Esophagus (tissue), 2 donors: ENCODE data around the gene ST6GALNAC5. TPM values are rescaled to one million over a fixed set of nuclear protein-coding genes. Genes with fewer than 3 reads are reported as not detected.
"Not testable (repeated sequence)": the region's sequence is repeated elsewhere in the genome, so short reads cannot be mapped to it uniquely, and the experiment has no call there.

Experiments
- H3K27ac ChIP-seq, 2 donors: one replicate each; pipeline ENCODE4 v1.5.1; 2013; ENCODE audit warnings: low read depth in 2 of 2, mild to moderate bottlenecking in 2 of 2, inconsistent platforms in 1 of 2, low read length in 1 of 2, moderate library complexity in 1 of 2
- H3K27me3 ChIP-seq, 2 donors: one replicate each; pipeline ENCODE4 v1.6.1; 2013; ENCODE audit warnings: low read length in 2 of 2, control low read depth in 1 of 2, mild to moderate bottlenecking in 1 of 2; ENCODE audit not compliant: insufficient read depth in 2 of 2, control insufficient read depth in 1 of 2
- H3K36me3 ChIP-seq, 2 donors: one replicate each; pipeline ENCODE4 v1.6.1; 2013; ENCODE audit warnings: low read length in 1 of 2; ENCODE audit not compliant: control insufficient read depth in 2 of 2, insufficient read depth in 2 of 2
- H3K4me1 ChIP-seq, 2 donors: one replicate each; pipeline ENCODE4 v1.6.1; 2013; ENCODE audit warnings: low read length in 1 of 2; ENCODE audit not compliant: control insufficient read depth in 2 of 2, insufficient read depth in 2 of 2
- H3K4me3 ChIP-seq, 2 donors: one replicate each; pipeline ENCODE4 v1.5.1; 2013; ENCODE audit warnings: low read length in 2 of 2, mild to moderate bottlenecking in 2 of 2, low read depth in 1 of 2, moderate library complexity in 1 of 2
- H3K9me3 ChIP-seq, 2 donors: one replicate each; pipeline ENCODE4 v1.6.1; 2013; ENCODE audit warnings: mild to moderate bottlenecking in 2 of 2, low read depth in 1 of 2, low read length in 1 of 2, moderate library complexity in 1 of 2; ENCODE audit not compliant: control insufficient read depth in 2 of 2, insufficient read depth in 1 of 2
- WGBS, 2 donors: extraction: QIAGEN DNeasy Blood & Tissue Kit; methylation state at CpG; one replicate each; pipeline ENCODE4 v1.1.7; 2013; 5-methylcytosine and 5-hydroxymethylcytosine counted together
- polyA plus RNA-seq, 2 donors: library from polyadenylated mRNA; stranded (reverse); fragments of 200-250 nt; gene quantifications; one replicate each; pipeline ENCODE4 v1.2.3, GENCODE V29; 2013
- donor health status: healthy with polysubstance abuse.
- donor health status: Bipolar disorder and iron deficiency.

ST6GALNAC5 gene
- polyA plus RNA-seq, 2 donors: 0.14 to 0.20 TPM

- H3K4me1 ChIP-seq: not testable (repeated sequence)
Measured at GRCh38 chr1:76879014-76879413, 11.7 kb downstream of the ST6GALNAC5 start.

GRCh38 chr1:76881762-76882161 lies 14.5 kb downstream of the ST6GALNAC5 start:
- Histone ChIP-seq H3K36me3 (no peaks in the 10 kb centered on the region), H3K27ac (no peak overlapping the region), H3K4me3 (no peak overlapping the region), H3K27me3 (no peaks in the 10 kb centered on the region), H3K9me3 (no peaks in the 10 kb centered on the region), H3K4me1 (no peaks in the 10 kb centered on the region)

More at GRCh38 chr1:76879014-76879413, 11.7 kb downstream of the ST6GALNAC5 start:
- H3K9me3 ChIP-seq, H3K27me3 ChIP-seq, H3K36me3 ChIP-seq, H3K4me3 ChIP-seq, H3K27ac ChIP-seq: not testable (repeated sequence)

- Histone ChIP-seq H3K36me3 (no peaks in the 10 kb centered on the region), H3K27ac (no peak overlapping the region)
- WGBS, 2 donors: 47 to 58% methylated on average over 4 of the region's 4 CpGs
Measured at GRCh38 chr1:76891931-76892622, 24.8 kb downstream of the ST6GALNAC5 start.

DNA sequence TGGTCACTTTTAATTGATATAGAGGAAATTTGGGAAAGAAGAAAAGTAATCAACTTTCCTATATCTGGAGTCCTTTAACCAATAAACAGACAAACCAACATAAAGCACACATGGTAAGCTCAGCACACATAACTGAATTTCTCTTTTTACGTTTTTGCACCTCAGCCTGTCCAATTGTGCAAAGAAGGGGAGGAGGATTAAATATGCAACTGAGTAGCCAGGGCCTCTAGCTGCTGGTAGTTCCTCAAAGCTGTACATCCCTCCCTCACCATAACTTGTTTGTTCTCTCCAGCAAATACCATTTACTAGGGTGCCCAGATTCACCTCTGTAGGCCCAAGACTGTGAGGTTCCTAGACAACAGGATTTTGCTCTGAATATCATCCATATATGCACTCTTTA lies 25.4 kb downstream of the ST6GALNAC5 start:
- Histone ChIP-seq H3K36me3 (no peaks in the 10 kb centered on the region), H3K27ac (no peak overlapping the region), H3K4me3 (no peak overlapping the region), H3K4me1 (no peaks in the 10 kb centered on the region), H3K27me3 (no peaks in the 10 kb centered on the region), H3K9me3 (no peaks in the 10 kb centered on the region)
- 35 to 63% methylated on average over 1 of the region's 1 CpG for WGBS, 2 donors

More at GRCh38 chr1:76891931-76892622, 24.8 kb downstream of the ST6GALNAC5 start:
- H3K9me3 ChIP-seq: no peaks in the 10 kb centered on the region
- no peaks in the 10 kb centered on the region for H3K27me3 ChIP-seq
- no peaks in the 10 kb centered on the region for H3K4me1 ChIP-seq
- no peak overlapping the region for H3K4me3 ChIP-seq

DNA sequence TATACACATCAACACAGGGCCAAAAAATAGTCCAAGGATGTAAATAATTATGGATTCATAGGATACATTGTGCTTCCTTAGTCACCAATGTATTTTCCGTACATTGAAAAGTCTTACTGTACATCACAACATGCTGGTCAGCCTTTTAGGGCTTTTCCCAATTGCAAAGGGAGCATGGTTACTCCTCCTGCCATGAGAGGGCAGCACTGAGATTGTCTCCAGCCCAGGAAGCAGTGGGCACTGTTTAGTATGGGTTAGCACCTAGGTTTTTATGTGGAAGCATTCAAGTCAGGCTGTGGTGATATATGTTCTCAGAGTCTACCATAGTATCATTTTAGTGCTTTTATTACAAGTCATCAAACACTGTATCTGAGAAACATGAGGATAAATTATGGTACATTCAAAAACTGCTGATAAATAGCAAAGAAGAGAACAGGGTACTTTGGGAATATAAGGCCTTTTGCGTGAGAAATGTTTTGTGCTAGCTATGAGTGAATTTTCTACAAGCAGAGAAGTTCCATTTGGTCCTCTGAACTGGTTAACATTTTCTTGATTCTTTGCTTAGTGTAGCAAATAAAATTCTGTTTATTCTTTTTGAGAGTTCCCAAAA lies 34.0 kb downstream of the ST6GALNAC5 start:
- H3K4me1 ChIP-seq: no peaks in the 10 kb centered on the region
- no peaks in the 10 kb centered on the region for H3K9me3 ChIP-seq
- H3K27ac ChIP-seq: no peak overlapping the region
- H3K27me3 ChIP-seq: no peaks in the 10 kb centered on the region
- WGBS, 2 donors: 86 to 90% methylated on average over 2 of the region's 2 CpGs
- H3K4me3 ChIP-seq: no peak overlapping the region
- H3K36me3 ChIP-seq: no peaks in the 10 kb centered on the region

DNA sequence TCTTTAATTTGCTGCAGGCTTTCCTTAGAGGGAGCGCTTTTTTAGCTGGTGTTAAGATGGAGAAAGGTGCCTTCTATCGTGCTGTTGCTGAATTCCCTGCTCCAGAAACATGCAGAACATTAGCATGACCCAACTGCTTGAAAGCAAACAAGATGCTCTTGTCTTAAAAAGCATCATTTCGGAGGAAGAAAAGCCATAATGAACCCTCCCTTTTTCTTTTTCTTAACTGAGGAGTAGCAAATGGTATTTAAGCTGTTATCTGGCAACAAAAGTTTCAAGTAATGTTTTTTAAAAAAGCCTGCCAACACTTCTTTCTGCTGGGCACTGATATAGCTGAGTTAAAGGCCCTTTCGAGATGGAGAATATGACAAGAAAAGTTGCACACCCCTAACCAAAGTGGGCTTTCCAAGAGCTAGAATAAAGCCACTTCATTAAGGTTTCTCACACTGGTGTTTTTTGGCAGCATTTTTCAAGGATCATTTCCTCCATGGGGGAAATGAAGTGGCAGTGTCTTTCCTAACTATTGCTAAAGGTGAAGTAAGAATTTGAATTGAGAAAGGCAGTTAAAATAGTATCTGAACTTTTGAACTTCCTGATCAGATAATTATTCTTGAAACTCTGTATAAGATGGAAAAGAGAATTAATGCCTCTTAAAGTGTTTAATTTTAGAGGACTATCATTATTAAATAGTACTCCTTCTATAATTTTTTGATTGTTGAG lies 38.8 kb downstream of the ST6GALNAC5 start:
- WGBS, 2 donors: 72 to 74% methylated on average over 4 of the region's 4 CpGs
- no peaks in the 10 kb centered on the region for H3K9me3 ChIP-seq
- no peak overlapping the region for H3K27ac ChIP-seq
- H3K4me3 ChIP-seq: no peak overlapping the region
- no peaks in the 10 kb centered on the region for H3K4me1 ChIP-seq
- H3K27me3 ChIP-seq: no peaks in the 10 kb centered on the region
- no peaks in the 10 kb centered on the region for H3K36me3 ChIP-seq

DNA sequence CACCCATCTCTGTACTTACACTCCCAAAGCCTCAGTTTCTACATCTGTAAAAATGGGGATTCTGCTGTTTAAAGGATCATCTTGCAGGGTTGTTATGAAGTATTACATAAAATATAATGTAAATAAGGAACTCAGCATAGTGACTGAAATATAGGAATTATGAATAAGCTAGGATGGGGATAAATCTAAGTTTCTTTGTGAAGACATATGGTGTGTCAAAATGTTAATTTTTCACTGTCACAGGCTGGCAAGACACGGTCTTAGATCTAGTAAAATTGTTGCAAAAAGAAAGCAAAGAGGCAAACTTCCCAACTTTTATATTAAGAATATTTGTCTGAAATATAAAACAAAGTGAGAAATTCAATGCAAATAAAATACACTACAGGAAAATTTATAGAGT lies 42.0 kb downstream of the ST6GALNAC5 start:
- Histone ChIP-seq H3K36me3 (no peaks in the 10 kb centered on the region), H3K4me3 (no peak overlapping the region), H3K27me3 (no peaks in the 10 kb centered on the region), H3K9me3 (no peaks in the 10 kb centered on the region), H3K27ac (no peak overlapping the region), H3K4me1 (no peaks in the 10 kb centered on the region)
- 55 to 63% methylated on average over 1 of the region's 1 CpG for WGBS, 2 donors

DNA sequence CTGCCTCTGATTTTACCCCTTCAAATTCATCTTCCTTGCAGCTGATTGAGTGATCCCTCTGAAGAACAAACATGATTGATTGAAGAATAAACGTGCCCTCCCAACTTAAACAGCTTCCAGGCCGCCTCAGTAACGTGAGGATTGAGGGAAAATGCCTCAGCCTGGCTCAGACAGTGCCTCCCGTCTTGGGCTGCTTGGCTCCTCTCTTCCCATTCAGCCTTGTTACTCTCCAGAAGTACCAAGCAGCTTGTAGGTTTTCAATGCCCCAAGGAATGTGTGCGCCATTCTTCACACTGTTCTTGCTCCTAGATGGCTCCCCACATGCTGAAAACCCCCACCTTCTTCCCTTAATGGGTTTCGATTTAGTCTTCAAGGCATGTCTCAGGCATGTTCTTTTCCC lies 51.8 kb downstream of the ST6GALNAC5 start:
- no peaks in the 10 kb centered on the region for H3K9me3 ChIP-seq
- H3K36me3 ChIP-seq: no peaks in the 10 kb centered on the region
- no peak overlapping the region for H3K4me3 ChIP-seq
- WGBS, 2 donors: 48 to 57% methylated on average over 6 of the region's 6 CpGs
- no peaks in the 10 kb centered on the region for H3K27me3 ChIP-seq
- H3K27ac ChIP-seq: no peak overlapping the region
- no peaks in the 10 kb centered on the region for H3K4me1 ChIP-seq

DNA sequence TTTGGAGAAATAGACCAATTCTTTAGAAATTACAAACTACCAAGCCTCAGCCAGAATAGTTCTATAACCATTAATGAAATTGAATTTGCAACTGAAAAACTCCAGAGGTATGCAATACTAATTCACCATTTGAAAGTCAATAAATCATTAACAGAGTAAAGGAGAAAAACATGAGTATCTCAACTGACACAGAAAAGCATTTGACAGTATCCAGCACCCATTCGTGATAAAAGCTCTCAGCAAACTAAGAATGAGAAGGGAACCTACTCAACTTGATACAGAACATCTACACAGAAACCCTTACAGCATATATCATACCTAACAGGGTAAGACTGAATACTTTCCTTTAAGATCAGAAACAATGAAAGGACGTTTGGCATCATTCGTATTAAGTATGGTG lies 54.3 kb downstream of the ST6GALNAC5 start:
- Histone ChIP-seq H3K27ac (no peak overlapping the region), H3K4me1 (no peaks in the 10 kb centered on the region), H3K4me3 (no peak overlapping the region), H3K27me3 (peaks cover 0 to 2% of the 10 kb centered on the region in 2 donors), H3K36me3 (no peaks in the 10 kb centered on the region), H3K9me3 (no peaks in the 10 kb centered on the region)
- WGBS, 2 donors: 61% methylated on average over 3 of the region's 3 CpGs
